GM21526 (cell line): ENCODE results near the gene EEF1G.

Experiments
- ATAC-seq: cut with Tn5 transposase; IDR thresholded peaks from one replicate; pipeline ENCODE4 v1.9.1; 2021; ENCODE audit warnings: moderate library complexity; ENCODE audit not compliant: unreplicated experiment, low FRiP score

Gene EEF1G

GRCh38 chr11:62542750-62543567, 30.7 kb downstream of the EEF1G start:
- ATAC-seq, result no peak

- ATAC-seq, result no peak
These were observed 31.5 kb downstream of the EEF1G start for GRCh38 chr11:62542111-62542745.

GRCh38 chr11:62540804-62541701, 32.6 kb downstream of the EEF1G start:
- ATAC-seq, result no peak

GRCh38 chr11:62539238-62539925, 34.3 kb downstream of the EEF1G start:
- no peak for ATAC-seq

- no peak for ATAC-seq
These were observed 35.0 kb downstream of the EEF1G start for GRCh38 chr11:62538470-62539237.

- no peak for ATAC-seq
These were observed 37.3 kb downstream of the EEF1G start for GRCh38 chr11:62536301-62536957.

- no peak for ATAC-seq
These were observed 37.9 kb downstream of the EEF1G start for GRCh38 chr11:62535802-62536201.

- no peak for ATAC-seq
These were observed 38.7 kb downstream of the EEF1G start for GRCh38 chr11:62534779-62535545.

GRCh38 chr11:62532096-62532495, 41.6 kb downstream of the EEF1G start:
- ATAC-seq, result no peak

- ATAC-seq, result no peak
These were observed 56.8 kb downstream of the EEF1G start for GRCh38 chr11:62516736-62517371.

- no peak for ATAC-seq
These were observed 59.5 kb downstream of the EEF1G start for GRCh38 chr11:62514151-62514550.

- no peak for ATAC-seq
These were observed 60.1 kb downstream of the EEF1G start for GRCh38 chr11:62513626-62514025.

GRCh38 chr11:62512961-62513360, 60.7 kb downstream of the EEF1G start:
- ATAC-seq, result no peak
